NT2/D1 (cell line): ENCODE measurements around the gene LMNTD2.

ENCODE experiments used
- SUZ12 ChIP-seq: IDR thresholded peaks from 2 replicates; pipeline ENCODE4 v1.6.1; 2011; ENCODE audit not compliant: insufficient read length, insufficient read depth; ENCODE audit errors: extremely low read depth
- YY1 ChIP-seq: IDR thresholded peaks from 2 replicates; pipeline ENCODE4 v1.6.1; 2011; ENCODE audit not compliant: insufficient read length, insufficient read depth
- ZNF274 ChIP-seq: IDR thresholded peaks from 2 replicates; pipeline ENCODE4 v1.6.1; 2011; ENCODE audit warnings: mild to moderate bottlenecking, low read depth, low read length

DNA sequence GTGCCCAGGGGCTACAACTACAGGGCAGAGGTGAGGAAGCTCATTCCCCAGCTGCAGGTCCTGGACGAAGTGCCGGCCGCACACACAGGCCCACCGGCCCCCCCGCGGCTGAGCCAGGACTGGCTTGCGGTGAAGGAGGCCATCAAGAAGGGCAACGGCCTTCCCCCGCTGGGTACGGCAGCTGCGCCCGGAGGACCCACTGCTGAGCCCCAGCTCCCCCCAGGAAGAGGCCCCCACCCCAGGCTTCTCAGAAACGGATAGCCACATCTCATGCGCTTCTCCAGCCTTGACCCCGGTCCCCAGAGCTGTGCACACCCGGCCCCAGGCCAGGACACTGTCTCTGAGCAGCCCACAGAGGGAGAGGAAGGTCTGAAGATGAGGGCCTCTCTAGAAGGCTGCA lies 9.4 kb downstream of the LMNTD2 start:
- TF ChIP-seq ZNF274, result no peak
- no peak for TF ChIP-seq YY1
- no peak for TF ChIP-seq SUZ12
